ENCODE results near the gene MRPS34. TPM values are rescaled to one million over a fixed set of nuclear protein-coding genes. Genes with fewer than 3 reads are reported as not detected.
"Not testable (repeated sequence)": the region's sequence is repeated elsewhere in the genome, so short reads cannot be mapped to it uniquely, and the experiment has no call there.

MRPS34 gene
- total RNA-seq, 3 donors from 2014 or later: 89.1 to 107 (median 91.0) TPM

DNA sequence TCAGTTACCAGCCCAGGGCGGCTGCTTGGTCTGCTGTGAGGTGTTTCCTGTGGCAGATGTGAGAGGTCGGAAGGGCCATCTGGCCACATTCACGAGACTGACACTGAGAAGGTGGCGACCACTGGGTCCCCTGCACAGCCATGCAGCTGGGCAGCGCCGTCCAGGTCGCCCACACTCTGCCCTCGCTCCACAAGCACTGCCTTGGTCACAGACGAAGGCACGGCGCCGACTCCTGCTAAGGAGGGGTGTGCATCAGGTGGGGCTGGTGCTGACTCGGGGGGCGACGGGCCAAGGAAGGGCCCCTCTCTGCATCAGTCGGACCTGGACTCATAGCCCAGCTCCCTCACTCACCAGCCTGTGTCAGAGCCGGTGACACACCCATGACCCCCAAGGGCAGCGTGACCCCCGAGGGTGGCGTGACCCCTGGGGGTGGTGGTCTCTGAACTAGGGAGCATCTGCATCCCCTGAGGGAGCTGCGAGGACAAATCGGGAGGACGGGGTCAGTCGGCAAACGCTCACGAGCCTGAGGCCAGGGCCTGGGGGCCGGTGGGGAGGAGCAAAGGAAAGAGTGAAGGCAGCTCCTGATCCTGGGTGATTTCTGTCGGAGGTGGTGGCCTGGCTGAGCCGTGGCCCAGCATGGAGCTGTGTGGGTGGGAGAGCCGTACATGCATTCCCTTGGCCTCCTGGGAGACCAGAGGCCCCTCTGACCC, 32.0 kb downstream of the MRPS34 start:
- intact Hi-C loops (cut with DNase I, micrococcal nuclease): no loop called here
- DNase-seq: no peak

DNA sequence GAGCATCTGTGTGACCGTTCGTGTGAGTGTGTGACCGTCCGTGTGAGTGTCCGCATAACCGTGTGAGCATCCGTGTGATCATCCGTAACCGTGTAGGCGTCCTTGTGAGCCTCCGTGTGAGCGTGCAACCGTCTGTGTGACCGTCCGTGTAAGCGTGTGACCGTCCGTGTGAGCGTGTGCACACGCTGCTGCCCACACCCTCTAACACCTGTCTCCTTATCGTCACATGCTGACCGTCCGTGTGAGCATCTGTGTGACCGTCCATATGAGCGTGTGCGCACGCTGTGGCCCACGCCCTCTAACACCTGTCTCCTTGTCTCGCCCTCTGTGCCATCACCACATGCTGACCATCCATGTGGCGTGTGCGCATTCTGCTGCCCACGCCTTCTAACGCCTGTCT, 32.7 kb downstream of the MRPS34 start:
- ATAC-seq: no peak
- TF ChIP-seq, protein P1, sequence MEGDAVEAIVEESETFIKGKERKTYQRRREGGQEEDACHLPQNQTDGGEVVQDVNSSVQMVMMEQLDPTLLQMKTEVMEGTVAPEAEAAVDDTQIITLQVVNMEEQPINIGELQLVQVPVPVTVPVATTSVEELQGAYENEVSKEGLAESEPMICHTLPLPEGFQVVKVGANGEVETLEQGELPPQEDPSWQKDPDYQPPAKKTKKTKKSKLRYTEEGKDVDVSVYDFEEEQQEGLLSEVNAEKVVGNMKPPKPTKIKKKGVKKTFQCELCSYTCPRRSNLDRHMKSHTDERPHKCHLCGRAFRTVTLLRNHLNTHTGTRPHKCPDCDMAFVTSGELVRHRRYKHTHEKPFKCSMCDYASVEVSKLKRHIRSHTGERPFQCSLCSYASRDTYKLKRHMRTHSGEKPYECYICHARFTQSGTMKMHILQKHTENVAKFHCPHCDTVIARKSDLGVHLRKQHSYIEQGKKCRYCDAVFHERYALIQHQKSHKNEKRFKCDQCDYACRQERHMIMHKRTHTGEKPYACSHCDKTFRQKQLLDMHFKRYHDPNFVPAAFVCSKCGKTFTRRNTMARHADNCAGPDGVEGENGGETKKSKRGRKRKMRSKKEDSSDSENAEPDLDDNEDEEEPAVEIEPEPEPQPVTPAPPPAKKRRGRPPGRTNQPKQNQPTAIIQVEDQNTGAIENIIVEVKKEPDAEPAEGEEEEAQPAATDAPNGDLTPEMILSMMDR (IDR thresholded peaks at IDR 0.05): no peak
- Histone ChIP-seq H3K9me3 (no peaks in the 10 kb centered on the region), H3K4me1 (ENCODE audit: low read depth) (no peaks in the 10 kb centered on the region), H3K4me3 (no peak overlapping the region), H3K36me3 (ENCODE audit: low read depth) (no peaks in the 10 kb centered on the region)
- intact Hi-C loops (cut with DNase I, micrococcal nuclease): no loop called here
- no peak for DNase-seq

More for the DNA sequence above, 32.0 kb downstream of the MRPS34 start:
- ATAC-seq: no peak
- H3K36me3 ChIP-seq (ENCODE audit: low read depth): no peaks in the 10 kb centered on the region
- no peaks in the 10 kb centered on the region for H3K9me3 ChIP-seq
- TF ChIP-seq, protein P1 (IDR thresholded peaks at IDR 0.05): no peak
- no peak overlapping the region for H3K4me3 ChIP-seq
- no peaks in the 10 kb centered on the region for H3K4me1 ChIP-seq (ENCODE audit: low read depth)

DNA sequence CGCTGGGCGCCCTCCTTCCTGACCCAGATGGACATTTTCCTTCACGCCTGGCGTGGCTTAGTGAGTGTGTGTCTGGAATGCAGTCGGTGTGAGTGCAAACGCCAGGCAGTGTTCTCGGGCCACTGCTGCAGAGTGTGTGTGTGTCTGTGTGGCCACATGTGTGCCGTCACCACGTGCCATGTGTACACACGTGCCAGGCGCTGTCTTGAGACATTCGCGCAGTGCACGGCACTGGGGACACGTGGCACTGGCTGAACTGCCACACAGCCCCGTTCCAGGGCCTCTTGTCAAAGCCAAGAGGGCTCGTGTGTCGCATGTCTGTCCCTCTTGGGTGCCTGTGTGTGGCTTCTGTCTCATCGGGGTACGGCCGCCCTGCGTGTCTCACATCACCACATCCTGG, 38.1 kb downstream of the MRPS34 start:
- Histone ChIP-seq H3K4me1 (ENCODE audit: low read depth) (no peaks in the 10 kb centered on the region), H3K9me3 (no peaks in the 10 kb centered on the region), H3K36me3 (ENCODE audit: low read depth) (no peaks in the 10 kb centered on the region), H3K4me3 (no peak overlapping the region)
- intact Hi-C loops (cut with DNase I, micrococcal nuclease): no loop called here
- DNase-seq (no peak), ATAC-seq (no peak)
- TF ChIP-seq, protein P1 (IDR thresholded peaks at IDR 0.05): no peak

DNA sequence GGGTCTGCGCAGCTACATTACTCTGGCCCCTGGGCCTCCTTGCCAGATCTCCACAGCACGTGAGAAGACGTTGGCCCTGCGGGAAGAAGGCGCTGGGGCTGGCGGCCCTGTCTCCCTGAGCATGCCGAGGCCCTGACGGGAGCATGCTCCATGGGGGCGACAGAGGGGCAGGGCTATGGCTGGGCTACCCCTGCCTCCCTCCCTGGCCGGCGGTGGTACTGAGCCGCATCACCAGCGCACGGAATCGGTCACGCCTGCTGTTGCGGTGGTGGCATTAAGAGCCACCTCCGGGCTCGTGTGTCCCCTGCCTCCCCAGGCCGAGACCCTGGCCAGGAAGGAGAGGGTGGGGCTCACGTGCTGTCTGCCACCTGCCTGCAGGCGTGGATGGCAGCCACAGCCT, 38.8 kb downstream of the MRPS34 start:
- TF ChIP-seq, protein P1 (IDR thresholded peaks at IDR 0.05): no peak
- no peak for DNase-seq
- Histone ChIP-seq H3K9me3 (no peaks in the 10 kb centered on the region), H3K4me3 (no peak overlapping the region), H3K4me1 (ENCODE audit: low read depth) (no peaks in the 10 kb centered on the region), H3K36me3 (ENCODE audit: low read depth) (no peaks in the 10 kb centered on the region)
- intact Hi-C loops (cut with DNase I, micrococcal nuclease): no loop called here
- no peak for ATAC-seq

DNA sequence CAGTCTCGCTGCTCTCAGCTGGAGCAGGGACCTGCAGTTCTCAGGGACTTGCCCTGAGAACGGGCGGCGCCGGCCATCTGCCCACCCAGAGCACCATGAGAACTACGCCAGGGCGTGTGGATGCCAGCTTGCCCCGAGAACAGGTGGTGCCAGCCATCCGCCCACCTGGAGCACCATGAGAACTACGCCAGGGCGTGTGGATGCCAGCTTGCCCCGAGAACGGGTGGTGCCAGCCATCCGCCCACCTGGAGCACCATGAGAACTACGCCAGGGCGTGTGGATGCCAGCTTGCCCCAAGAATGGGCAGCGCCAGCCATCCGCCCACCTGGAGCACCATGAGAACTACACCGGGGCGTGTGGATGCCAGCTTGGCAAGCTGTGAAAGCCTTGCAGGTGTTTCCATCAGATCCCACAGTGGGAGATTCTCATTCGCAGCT, 40.4 kb downstream of the MRPS34 start:
- H3K36me3 ChIP-seq (ENCODE audit: low read depth); H3K9me3 ChIP-seq; ATAC-seq; H3K4me3 ChIP-seq; DNase-seq; intact Hi-C loops (cut with DNase I, micrococcal nuclease); H3K4me1 ChIP-seq (ENCODE audit: low read depth): not testable (repeated sequence)

DNA sequence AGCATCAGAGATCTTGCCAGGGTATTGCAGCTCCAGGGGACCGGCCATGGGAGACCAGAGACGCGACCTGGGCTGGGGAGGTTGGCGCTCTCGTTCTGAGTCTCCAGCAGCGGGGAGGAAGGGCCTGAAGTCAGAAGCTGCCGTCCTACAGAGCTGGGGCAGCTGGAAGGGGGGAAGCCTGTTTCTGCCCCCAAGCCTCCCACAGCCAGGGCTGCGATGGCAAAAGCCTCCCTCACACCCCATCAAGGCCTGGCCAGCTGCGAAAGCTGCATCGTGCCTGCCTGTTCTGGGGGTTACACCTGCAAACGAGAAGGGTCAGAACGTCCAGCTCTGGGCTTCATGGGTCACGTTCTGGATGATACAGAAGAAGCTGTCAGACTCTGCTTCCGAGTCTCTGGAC, 40.9 kb downstream of the MRPS34 start:
- H3K9me3 ChIP-seq: no peaks in the 10 kb centered on the region
- intact Hi-C loops (cut with DNase I, micrococcal nuclease): no loop called here
- no peak for ATAC-seq
- H3K4me3 ChIP-seq: no peak overlapping the region
- DNase-seq: no peak
- TF ChIP-seq, protein P1 (IDR thresholded peaks at IDR 0.05): no peak
- no peaks in the 10 kb centered on the region for H3K4me1 ChIP-seq (ENCODE audit: low read depth)
- H3K36me3 ChIP-seq (ENCODE audit: low read depth): no peaks in the 10 kb centered on the region
